Central memory CD4-positive, alpha-beta T cell (primary cell): Measurements from ENCODE around the gene OR56A1.
A peak's percentile ranks its signal among the peaks of the same experiment; 100 is the strongest.
"Not testable (repeated sequence)": the region's sequence is repeated elsewhere in the genome, so short reads cannot be mapped to it uniquely, and the experiment has no call there.

Experiments used
- DNase-seq: peaks from one replicate; pipeline ENCODE4 v3.0.0; 2022
- total RNA-seq, 3 experiments: gene quantifications; one replicate each; lab custom pipeline; 2026; lab: John Stamatoyannopoulos, UW

OR56A1 gene
- total RNA-seq: 0 to 0.19 (median 0) reads per million in 3 experiments

- DNase-seq: no peak
Measured at GRCh38 chr11:6030708-6031405, at the start of gene OR56A1. OR56A1 (minus strand) TSS chr11:6030758; CDS start chr11:6027692, 3,066 bp downstream.

- DNase-seq: no peak
Measured at GRCh38 chr11:6079463-6079862, 48.9 kb upstream of the OR56A1 start.

- DNase-seq: no peak
Measured at GRCh38 chr11:6077723-6078122, 47.2 kb upstream of the OR56A1 start.

- not testable (repeated sequence) for DNase-seq
Measured at GRCh38 chr11:6076443-6076842, 45.9 kb upstream of the OR56A1 start.

GRCh38 chr11:6067502-6067901, 36.9 kb upstream of the OR56A1 start:
- no peak for DNase-seq

GRCh38 chr11:6062691-6063358, 32.3 kb upstream of the OR56A1 start:
- DNase-seq: no peak

GRCh38 chr11:6061475-6061874, 30.9 kb upstream of the OR56A1 start:
- no peak for DNase-seq

- no peak for DNase-seq
Measured at GRCh38 chr11:6057452-6057851, 26.9 kb upstream of the OR56A1 start.

- DNase-seq: no peak
Measured at GRCh38 chr11:6055569-6055968, 25.0 kb upstream of the OR56A1 start.

- DNase-seq: no peak
Measured at GRCh38 chr11:6052374-6052773, 21.8 kb upstream of the OR56A1 start.

GRCh38 chr11:6040874-6041273, 10.3 kb upstream of the OR56A1 start:
- DNase-seq: no peak

- DNase-seq: no peak
Measured at GRCh38 chr11:6027501-6027900, 3.1 kb downstream of the OR56A1 start.

- no peak for DNase-seq
Measured at GRCh38 chr11:6025056-6025455, 5.5 kb downstream of the OR56A1 start.

GRCh38 chr11:6022956-6023355, 7.6 kb downstream of the OR56A1 start:
- DNase-seq: peak; percentile 4

GRCh38 chr11:6013042-6013441, 17.5 kb downstream of the OR56A1 start:
- DNase-seq: no peak

GRCh38 chr11:6012035-6012668, 18.4 kb downstream of the OR56A1 start:
- DNase-seq: no peak

GRCh38 chr11:6006846-6007245, 23.7 kb downstream of the OR56A1 start, which contains the start of gene OR56A4:
OR56A4 (minus strand) TSS chr11:6006946; CDS start chr11:6002992, 3,954 bp downstream.
- DNase-seq: no peak

GRCh38 chr11:6006395-6006794, 24.2 kb downstream of the OR56A1 start:
- DNase-seq: no peak

- DNase-seq: no peak
Measured at GRCh38 chr11:6002202-6002699, 28.3 kb downstream of the OR56A1 start.

- no peak for DNase-seq
Measured at GRCh38 chr11:5994791-5995190, 35.8 kb downstream of the OR56A1 start.

- DNase-seq: no peak
Measured at GRCh38 chr11:5992604-5993251, 37.8 kb downstream of the OR56A1 start.

- DNase-seq: no peak
Measured at GRCh38 chr11:5992150-5992549, 38.4 kb downstream of the OR56A1 start.

GRCh38 chr11:5989203-5989602, 41.4 kb downstream of the OR56A1 start:
- no peak for DNase-seq
